T47D (cell line): Measurements from ENCODE around the gene PDE4D.

Experiments
- DNase-seq, 2 experiments: peaks; one replicate each; pipeline versions ENCODE4 v3.0.0 to v3.0.0-alpha.2; 2011 to 2012; ENCODE audit warnings: low read depth in 1 of 2, low spot score in 1 of 2
- JUND ChIP-seq: IDR thresholded peaks from 2 replicates; pipeline ENCODE4 v1.6.1; 2012; ENCODE audit warnings: low read depth
- in situ Hi-C: cut with HindIII; loops from 2 replicates; pipeline ENCODE4 v1.10.0; 2016; ENCODE audit warnings: low sequenced_read_pairs, low pct_unique_long_range_greater_than_20kb

The PDE4D gene

DNA sequence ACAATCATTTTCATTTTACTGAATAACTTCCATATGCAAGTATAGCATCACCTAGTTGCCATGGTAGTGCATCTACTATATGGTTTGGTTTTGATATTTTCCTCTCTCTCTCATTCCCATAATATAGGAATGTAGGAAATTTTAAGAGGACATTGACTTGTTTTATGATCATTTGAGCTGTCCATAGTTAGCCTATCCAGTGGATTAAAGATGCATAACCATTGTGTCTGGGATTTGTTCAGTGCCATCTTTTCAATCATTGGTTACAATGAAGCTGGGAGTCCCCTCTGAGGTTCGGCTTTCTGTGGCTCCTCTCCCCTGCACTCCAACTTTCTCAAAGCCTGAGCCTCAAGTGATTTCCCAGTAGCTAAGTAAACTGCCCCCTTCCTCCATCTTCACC is 852.2 kb downstream of the PDE4D start:
- in situ Hi-C loops, result no loop called here
- no peak for DNase-seq
- no peak for TF ChIP-seq JUND

DNA sequence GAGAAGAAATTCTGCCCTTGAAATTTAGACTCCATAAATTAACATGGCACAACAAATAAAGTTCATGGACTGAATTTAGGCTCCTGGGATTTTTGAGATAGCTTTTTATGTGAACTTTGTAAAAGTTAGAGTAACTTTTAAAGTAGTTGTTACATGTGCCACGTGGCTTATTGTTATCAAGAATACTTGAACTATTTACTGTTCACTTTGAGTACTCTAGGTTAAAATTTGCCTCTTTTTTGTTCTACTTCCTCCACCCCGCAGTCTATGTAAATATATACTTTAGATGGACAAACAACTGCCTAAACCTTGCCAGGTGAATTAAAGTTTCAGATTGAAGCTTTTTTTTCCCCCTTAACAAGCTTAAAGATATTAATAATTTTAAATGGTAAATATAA is 852.7 kb downstream of the PDE4D start:
- DNase-seq, result no peak
- in situ Hi-C loops, result no loop called here
- TF ChIP-seq JUND, result no peak

DNA sequence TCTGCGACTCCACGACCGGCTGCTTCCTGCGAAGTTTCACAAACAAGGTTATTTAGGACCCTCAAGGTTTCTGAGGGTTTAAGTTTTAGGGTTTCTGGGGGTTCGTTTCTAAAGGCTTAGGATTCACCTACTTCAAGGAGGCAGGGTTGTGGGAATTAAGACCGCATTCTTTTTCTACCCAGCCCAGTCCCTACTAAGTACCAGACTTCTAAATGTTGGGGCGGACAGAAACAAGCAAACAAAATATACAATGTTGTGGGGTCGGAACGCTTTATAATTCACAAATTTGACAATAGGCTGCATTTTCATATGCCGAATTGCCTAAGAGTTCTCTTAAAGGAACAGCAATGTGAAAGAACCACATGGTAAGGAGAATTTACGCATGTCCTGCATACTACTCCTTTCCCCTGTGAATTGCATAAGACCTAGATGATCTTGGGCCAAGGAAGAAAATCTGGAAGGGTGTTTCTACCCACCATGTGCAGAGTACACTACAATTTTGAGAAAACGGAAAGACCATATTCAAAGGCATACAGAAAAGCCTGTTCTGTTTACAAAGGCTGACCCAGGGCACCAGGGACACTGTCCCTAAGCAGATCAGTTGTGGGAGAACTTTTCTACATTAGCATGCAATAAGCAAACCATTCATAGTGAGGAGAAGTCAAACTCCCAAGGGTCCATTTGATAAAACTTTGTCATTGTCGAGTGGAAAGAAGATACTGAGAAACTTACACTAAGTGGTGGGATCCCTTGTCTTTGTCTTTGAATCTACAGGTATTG is 853.3 kb downstream of the PDE4D start:
- TF ChIP-seq JUND, result no peak
- in situ Hi-C loops, result no loop called here
- no peak for DNase-seq

DNA sequence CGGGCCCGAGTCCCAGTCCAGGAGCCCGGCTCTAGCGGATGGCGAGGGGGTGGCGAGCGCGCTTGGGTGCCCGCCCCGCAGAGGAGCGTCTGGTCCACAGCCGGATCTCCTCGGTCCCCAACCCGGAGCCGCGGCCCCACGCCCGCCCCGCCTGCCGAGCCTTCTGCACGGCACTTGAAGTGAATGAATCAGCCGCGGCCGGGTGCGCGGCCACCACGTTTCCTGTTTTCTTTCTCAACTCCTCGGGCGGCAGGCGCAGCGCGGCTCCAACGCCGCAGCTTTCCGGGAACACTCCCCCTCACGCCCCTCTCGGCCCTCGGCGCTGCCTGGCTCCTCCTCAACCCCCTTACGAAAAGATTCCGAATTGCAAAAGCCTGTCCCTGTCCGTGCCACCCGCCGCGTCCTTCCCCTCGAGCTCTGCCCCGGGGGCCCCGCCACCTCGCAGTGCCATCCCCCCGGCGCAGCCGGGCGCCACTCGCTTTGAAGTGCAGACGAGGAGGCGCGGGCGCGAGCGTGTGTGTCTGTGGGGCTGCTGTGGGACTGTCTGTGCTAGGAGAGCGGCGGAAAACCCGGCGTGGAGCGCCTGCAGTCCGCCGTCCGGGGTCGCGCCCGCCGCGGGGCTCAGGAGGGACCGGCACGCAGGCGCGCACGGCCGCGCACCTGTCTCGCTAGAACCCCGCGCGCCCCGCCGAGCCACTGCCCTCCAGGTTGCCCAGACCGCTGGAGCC is 854.1 kb downstream of the PDE4D start:
- DNase-seq, result peak; percentile 45 to 65
- no peak for TF ChIP-seq JUND
- in situ Hi-C loops, result no loop called here

DNA sequence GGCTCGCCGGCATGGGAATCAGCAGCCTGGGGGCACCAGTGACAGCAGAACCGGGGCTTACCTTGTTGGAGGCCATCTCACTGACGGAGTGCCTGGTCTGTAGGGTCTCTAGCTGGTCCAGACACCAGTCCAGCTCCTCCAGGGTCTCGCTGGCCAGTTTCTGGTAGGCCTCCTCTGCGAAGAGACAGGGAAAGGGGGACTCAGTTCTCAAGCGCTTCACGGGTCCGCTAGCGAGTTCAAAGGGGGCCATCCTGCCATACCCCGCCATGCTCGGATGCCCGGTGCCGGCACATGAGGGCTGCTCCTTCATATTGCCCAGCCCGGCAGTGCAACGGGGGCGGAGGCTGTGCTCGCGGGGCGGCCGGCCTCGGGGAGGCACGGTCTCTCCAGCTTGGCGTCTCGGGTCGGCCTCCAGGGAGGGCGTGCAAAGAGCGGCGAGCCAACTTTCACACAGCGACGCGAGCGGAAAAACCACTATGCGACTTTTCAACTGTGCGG is 854.7 kb downstream of the PDE4D start:
- TF ChIP-seq JUND, result no peak
- in situ Hi-C loops, result no loop called here
- no peak for DNase-seq

DNA sequence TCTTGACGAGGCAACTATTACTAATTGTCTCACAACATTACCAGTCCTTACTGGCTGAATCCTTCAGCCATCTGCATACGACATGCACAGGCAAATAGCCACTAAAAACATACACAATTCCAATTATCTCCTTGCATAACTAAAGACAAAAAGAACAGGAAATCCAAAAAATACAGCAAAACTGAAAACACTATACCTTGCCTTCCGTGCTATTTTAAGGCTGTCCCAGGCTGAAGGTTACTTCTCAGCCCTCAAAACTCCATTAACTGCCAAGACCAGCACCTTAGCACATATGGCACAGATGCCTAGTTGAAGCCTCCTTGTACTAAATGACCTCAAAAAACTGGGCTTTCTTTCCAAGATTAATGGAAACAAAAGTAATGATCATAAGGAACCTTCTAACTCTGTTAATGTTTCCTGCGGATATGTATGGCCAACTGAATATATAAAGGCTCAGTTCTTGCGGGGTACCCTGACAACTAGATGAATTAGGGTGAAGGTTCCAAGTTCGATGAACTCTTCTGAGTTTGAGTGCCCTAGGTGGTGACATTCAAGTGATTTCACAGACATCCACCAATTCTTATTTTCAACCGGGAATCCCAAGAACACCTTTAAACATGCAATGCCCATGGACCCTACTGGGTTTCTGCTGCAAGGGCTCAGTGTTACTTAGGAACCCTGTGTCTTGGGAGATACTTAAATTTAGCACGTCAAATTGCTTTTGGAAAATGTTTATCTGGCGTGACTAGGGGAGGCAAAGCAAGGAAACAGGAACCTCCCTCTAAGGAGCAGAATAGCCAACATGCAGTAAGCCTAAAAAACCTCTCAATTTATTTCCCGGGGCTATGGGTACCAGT is 855.4 kb downstream of the PDE4D start:
- TF ChIP-seq JUND, result no peak
- DNase-seq, result no peak
- in situ Hi-C loops, result no loop called here

DNA sequence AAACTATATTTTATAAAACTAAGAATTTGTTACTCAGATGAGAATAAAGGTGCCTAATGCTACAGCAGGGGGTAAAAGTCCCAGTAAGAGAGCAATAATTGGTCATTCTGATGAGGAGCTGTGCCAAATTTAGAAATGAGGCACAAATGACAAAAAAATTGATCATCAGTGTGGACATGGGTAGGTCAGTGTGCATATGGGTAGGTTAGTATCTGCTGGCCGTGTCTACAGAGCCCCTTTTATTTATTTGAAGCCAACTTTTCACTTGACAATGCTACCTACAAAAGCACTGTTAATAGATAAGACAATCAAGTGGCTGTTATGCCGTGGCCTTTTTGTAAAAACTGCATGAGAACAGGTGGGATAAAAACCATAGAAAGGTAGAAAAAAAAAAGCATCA is 856.1 kb downstream of the PDE4D start:
- no peak for TF ChIP-seq JUND
- in situ Hi-C loops, result no loop called here
- no peak for DNase-seq

DNA sequence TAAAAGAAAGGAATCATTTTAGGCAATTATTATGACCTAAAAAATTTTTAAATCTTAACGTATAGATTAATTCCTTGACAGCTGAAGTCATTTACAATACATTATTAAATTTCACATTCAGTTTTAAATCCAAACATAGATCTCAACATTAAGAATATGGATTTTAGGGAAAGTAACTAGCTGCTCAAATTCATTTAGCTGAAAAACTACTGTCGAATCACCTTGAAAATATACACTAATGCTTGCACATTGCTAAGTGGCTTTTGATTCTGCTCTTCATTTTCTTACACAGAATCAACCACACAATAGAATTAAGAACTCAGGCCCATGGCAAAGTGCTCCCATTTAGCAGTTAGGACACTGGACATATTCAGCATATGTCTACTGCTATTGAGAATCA is 856.5 kb downstream of the PDE4D start:
- in situ Hi-C loops, result no loop called here
- no peak for TF ChIP-seq JUND
- no peak for DNase-seq

DNA sequence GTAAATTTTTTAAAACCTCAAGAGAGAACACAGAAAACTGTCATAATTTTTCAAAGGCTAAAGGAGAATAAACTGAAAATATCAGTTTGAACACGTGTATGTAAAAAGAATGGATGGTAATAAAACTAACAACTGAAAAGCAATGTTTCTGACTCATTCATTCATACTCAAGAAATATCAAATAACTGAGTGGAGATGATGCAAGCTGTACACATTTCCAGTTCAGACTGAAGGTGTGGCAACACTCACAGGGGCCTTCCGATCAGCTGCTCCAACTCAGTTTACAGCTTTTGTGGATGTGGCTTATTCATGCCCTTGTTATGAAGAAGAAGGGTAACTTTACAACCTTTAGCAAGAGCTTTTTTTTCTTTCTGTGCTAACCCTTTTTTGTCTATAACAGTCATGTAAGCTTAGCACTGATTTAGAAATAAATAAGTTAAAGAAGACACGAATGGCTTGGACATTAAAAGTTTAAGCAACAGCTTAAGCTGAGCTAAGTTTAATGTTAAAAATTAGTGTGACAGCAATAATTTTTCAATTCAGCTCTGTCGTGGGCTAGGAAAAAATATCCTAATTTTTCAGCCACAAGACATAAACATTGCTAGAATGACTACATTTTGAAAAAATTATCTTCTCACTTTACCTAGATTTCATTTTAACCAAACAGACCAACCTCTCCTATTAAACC is 857.1 kb downstream of the PDE4D start:
- in situ Hi-C loops, result no loop called here
- DNase-seq, result no peak
- no peak for TF ChIP-seq JUND

DNA sequence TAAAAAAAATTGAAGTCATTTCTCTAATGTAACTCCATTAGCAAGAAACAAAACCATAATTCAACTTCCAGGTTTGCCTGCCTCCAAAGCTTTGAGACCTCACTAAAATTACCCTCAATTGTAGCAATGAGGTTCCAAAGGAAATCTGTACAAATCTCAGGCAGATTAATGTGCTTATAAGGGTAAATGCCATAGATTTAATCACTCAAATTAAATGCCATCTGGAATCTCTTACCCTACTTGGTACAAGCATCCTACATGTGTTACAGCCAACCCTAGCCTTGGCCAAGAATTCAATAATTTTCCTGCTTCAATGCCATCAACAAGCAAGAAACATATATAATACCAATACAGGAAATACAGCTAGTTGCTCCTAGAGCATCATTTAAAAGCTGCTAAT is 857.8 kb downstream of the PDE4D start:
- TF ChIP-seq JUND, result no peak
- in situ Hi-C loops, result no loop called here
- DNase-seq, result no peak

DNA sequence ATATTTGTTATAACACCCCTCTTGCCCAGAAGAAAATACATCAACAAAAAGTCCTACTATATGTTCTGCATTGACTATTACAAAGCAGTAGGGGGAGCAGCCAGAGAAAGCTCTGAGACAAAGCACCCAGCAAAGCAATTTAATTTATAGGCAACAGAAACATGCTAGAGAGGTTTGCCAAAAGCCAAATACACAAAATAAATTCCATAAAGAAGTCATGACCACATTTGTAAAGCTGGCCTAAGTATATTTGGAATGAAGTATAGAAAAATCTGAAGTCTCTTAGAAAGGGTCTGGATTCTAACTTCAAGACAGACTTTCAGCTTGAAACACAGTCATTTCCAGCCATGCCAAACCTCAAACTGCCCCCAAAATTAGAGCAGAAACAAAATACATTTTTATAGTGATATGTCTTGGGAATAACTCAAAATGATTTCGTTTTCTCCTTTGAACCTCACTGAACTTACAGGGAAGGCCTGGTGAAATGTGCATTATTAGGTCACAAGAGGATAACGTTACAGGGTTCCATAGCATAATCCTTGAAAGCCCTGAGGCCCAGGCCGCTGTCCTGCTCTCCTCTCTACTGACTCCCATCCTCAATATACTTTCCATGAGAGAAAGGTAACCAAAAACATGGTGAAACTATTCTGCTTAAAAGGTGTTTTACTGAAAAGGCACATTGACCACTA is 858.9 kb downstream of the PDE4D start:
- no peak for TF ChIP-seq JUND
- DNase-seq, result peak; percentile 49 to 57
- in situ Hi-C loops, result no loop called here
